Peyer's patch (tissue), 4 donors: ENCODE measurements around the gene FNDC7. TPM values are rescaled to one million over a fixed set of nuclear protein-coding genes. Genes with fewer than 3 reads are reported as not detected.

ENCODE experiments used
- DNase-seq, 3 donors: peaks; one replicate each; pipeline ENCODE4 v3.0.0-alpha.2; 2017 to 2019
- H3K27ac ChIP-seq, 4 donors: fragments of 200-600 bp; sonication (generic); one replicate each; pipeline ENCODE4 v1.5.1; 2016 to 2019
- H3K27me3 ChIP-seq, 2 donors: fragments of 200-600 bp; sonication (generic); one replicate each; pipeline ENCODE4 v1.5.1; 2019
- H3K36me3 ChIP-seq, 3 donors: fragments of 200-600 bp; sonication (generic); one replicate each; pipeline ENCODE4 v1.5.1; 2016 to 2019
- H3K4me1 ChIP-seq, 4 donors: fragments of 200-600 bp; sonication (generic); one replicate each; pipeline ENCODE4 v1.5.1; 2016 to 2019
- H3K4me3 ChIP-seq, 4 donors: fragments of 200-600 bp; sonication (generic); 1 replicate in 3 of 4; 2 replicates in 1 of 4; pipeline ENCODE4 v1.5.1; 2016 to 2019; ENCODE audit warnings: mild to moderate bottlenecking in 1 of 4
- H3K9me3 ChIP-seq, 4 donors: fragments of 200-600 bp; sonication (generic); one replicate each; pipeline ENCODE4 v1.5.1; 2016 to 2019; ENCODE audit warnings: mild to moderate bottlenecking in 1 of 4
- POLR2A ChIP-seq, 2 donors: fragments of 450-650 bp; IDR thresholded peaks; one replicate each; pipeline ENCODE4 v1.5.1; 2017; ENCODE audit warnings: antibody characterized with exemption in 2 of 2, mild to moderate bottlenecking in 2 of 2, moderate library complexity in 2 of 2
- total RNA-seq, 4 donors: library from RNA; depleted of rRNA; stranded (reverse); fragments of >200 nt; gene quantifications; one replicate each; pipeline ENCODE4 v1.1.0, GENCODE V29; 2016
- TF ChIP-seq, protein P1 (sequence below), 6 experiments: fragments of 450-650 bp in 4 of 6; fragments of 200-600 bp in 2 of 6; sonication (generic) in 1 of 6; IDR thresholded peaks; one replicate each; pipeline ENCODE4 v1.5.1; 2017 to 2019; ENCODE audit warnings: antibody characterized with exemption in 6 of 6, mild to moderate bottlenecking in 3 of 6, moderate library complexity in 1 of 6

FNDC7 gene
- total RNA-seq, 4 donors from 2014 or later: not detected

DNA sequence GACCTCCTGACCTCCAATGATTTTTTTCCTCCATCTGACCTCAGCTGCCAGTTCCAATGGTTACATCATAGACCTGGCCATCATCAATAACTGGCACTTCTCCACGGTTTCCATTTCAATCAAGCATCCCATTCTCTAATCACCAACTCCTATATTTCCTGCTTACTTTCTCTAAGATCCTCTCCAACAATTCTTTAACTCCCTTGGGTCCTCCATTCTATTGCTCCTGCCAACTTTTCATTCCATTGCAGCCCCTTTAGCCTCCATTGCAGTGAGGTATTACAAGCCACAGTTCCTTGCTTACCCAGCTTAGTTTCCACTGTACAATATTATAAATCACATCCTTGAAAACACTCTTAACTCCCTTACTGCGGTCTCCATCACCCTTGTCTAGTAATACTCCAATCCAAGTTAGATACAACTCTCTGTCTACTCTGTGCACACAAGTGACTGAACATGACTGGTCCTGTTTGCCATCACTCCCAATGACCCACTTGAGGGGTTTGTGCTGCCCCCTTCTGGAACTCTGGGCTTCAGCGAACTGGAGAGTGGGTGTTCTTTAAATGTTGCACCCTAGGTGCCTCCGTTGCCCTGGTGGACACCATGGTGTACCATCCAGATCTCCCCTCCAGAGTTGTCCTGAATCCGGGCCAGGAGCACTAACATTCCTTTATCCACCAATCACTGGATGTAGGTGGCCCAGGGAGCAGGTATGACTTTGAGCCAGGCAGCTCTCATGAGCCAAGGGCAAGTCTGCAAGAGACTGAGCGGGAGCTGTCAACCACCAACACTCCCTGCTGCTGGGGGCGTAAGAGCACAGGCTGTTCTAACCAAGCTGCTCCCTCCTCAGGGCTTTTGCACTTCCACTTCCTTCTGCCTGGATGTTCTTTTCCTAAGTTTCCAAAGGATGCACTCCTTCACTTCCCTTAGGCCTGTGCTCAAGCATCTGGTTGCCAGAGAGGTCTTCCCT is 3.7 kb upstream of the FNDC7 start:
- H3K9me3 ChIP-seq: no peaks in the 10 kb centered on the region
- H3K27ac ChIP-seq: no peak overlapping the region
- TF ChIP-seq, protein P1, sequence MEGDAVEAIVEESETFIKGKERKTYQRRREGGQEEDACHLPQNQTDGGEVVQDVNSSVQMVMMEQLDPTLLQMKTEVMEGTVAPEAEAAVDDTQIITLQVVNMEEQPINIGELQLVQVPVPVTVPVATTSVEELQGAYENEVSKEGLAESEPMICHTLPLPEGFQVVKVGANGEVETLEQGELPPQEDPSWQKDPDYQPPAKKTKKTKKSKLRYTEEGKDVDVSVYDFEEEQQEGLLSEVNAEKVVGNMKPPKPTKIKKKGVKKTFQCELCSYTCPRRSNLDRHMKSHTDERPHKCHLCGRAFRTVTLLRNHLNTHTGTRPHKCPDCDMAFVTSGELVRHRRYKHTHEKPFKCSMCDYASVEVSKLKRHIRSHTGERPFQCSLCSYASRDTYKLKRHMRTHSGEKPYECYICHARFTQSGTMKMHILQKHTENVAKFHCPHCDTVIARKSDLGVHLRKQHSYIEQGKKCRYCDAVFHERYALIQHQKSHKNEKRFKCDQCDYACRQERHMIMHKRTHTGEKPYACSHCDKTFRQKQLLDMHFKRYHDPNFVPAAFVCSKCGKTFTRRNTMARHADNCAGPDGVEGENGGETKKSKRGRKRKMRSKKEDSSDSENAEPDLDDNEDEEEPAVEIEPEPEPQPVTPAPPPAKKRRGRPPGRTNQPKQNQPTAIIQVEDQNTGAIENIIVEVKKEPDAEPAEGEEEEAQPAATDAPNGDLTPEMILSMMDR (IDR thresholded peaks at IDR 0.05): peak in 4 of 6 experiments; percentile 13 to 28 (median 27)
- no peak for TF ChIP-seq POLR2A (IDR thresholded peaks at IDR 0.05)
- peaks cover 0 to 8% (median 0%) of the 10 kb centered on the region in 4 donors for H3K4me1 ChIP-seq
- H3K36me3 ChIP-seq: no peaks in the 10 kb centered on the region
- no peak overlapping the region for H3K4me3 ChIP-seq
- H3K27me3 ChIP-seq: no peaks in the 10 kb centered on the region
- DNase-seq: peak in 2 of 3 donors; percentile 41 to 72

DNA sequence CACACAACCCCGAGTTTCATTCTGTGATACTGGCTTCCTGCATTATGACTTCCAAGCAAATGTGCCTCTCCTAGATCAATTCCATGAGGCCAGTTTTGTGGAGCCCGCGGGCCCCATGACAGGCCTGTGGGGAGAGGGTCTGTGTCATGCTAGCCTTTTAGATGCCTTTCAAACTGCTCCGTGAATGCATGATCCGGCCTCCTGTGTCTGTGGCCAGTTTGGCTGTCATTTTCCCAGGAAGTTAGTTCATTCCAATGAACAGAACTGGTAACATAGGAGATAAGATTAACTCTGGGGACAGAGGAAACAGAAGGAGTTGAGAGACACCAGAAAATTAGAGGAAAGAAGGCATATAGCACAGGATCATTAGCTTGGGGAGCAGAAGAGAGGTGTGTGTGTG is 3.2 kb downstream of the FNDC7 start:
- no peaks in the 10 kb centered on the region for H3K9me3 ChIP-seq
- H3K36me3 ChIP-seq: no peaks in the 10 kb centered on the region
- H3K4me3 ChIP-seq: no peak overlapping the region
- no peaks in the 10 kb centered on the region for H3K27me3 ChIP-seq
- TF ChIP-seq POLR2A (IDR thresholded peaks at IDR 0.05): no peak
- TF ChIP-seq, protein P1 (IDR thresholded peaks at IDR 0.05): no peak
- H3K27ac ChIP-seq: no peak overlapping the region
- DNase-seq: no peak
- no peaks in the 10 kb centered on the region for H3K4me1 ChIP-seq

DNA sequence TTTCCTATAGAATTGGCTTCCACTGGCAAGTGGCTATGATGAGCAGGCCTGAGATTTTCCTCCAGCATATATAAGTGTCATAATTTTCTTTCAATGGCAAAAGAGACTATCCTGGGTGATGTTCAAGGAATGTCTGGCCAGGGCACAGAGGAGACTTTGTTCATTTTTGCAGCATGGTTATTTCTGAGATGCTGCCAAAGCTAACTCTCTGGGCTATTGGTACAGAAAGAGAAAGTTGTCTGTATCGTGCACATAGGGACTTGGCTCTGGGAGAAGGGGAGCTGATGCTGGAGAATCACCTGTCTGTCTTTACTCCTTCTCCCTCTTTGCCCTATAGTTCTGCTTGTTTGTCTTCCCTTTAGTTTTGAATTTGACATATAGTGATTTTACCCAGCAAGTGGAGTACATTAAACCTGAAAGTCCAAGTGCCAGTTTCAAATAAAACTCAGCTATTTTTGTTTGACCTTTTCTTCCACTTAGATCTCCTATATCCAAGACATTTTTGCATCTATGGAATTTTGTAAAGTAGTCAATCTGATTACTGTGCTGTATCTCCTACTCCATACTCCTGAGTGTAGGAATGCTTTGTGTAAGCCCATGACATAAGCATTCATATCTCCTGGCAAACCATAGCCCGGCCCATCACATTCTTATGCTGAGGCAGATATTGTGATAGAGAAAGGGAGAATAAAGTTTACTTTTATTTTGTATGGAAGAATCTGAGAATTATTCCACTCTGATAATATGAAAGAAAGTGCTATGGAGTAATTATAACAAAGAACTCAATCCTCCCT is 3.9 kb downstream of the FNDC7 start:
- H3K27ac ChIP-seq: no peak overlapping the region
- no peaks in the 10 kb centered on the region for H3K36me3 ChIP-seq
- no peak for DNase-seq
- no peaks in the 10 kb centered on the region for H3K27me3 ChIP-seq
- H3K9me3 ChIP-seq: no peaks in the 10 kb centered on the region
- no peak overlapping the region for H3K4me3 ChIP-seq
- no peak for TF ChIP-seq POLR2A (IDR thresholded peaks at IDR 0.05)
- TF ChIP-seq, protein P1 (IDR thresholded peaks at IDR 0.05): no peak
- H3K4me1 ChIP-seq: no peaks in the 10 kb centered on the region

DNA sequence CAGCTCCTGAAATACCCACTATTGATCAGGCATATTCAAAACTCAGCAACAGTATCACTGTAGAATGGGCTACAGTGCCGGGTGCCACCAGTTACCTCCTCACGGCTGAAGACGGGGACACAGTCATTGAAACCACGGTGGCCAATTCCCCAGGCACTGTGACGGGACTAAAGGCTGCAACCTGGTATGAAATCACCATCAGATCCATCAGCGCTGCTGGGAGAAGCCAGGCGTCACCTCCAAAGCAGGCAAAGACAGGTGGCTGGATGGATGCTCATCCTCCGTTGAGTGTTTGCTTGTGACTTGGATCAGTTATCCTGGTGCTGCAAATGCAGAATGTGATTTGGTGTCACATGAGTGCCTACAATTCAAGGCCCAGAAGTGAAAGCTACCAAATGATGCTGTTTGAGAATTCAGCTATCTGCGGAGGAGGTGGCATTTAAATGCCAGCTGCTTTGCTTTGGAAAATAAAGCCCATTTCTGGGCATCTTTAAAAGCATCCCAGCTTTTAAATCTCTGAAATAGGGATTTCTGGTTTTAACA is 5.1 kb downstream of the FNDC7 start:
- H3K27me3 ChIP-seq: no peaks in the 10 kb centered on the region
- TF ChIP-seq, protein P1 (IDR thresholded peaks at IDR 0.05): no peak
- TF ChIP-seq POLR2A (IDR thresholded peaks at IDR 0.05): no peak
- no peaks in the 10 kb centered on the region for H3K9me3 ChIP-seq
- H3K36me3 ChIP-seq: no peaks in the 10 kb centered on the region
- H3K27ac ChIP-seq: no peak overlapping the region
- no peak for DNase-seq
- no peak overlapping the region for H3K4me3 ChIP-seq
- no peaks in the 10 kb centered on the region for H3K4me1 ChIP-seq

DNA sequence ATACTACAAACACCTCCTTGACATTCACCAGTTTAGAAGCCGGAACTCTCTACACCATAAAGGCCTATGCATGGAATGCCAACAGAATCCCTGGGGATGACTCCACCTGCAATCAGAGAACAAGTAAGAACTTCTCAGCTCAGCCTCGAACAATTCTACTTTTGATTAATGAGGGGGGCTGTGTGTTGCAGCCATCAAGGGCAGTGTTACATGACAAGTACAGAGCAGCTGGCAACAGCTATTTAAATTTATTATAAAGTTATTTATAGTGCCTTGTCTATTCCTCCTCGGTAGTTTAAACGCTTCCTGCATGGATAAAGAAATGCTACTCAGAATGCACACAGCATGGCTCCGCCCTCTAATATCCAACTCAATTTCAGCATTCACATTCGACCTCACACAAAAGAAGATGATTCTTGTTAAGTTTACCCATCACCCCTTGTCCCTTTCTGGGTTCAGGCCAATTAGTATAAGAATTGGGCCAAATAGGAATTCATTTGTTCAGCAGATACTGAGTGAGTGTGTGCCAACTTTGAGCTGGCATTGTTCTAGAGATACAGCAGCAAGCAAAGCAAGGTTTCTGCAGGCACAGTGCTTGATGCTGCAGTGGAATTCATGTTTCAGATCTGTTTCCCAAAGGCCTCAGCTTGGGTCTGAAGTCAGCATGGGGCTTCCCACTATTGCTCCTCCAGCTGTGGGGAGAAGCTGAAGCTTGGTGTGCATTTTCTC is 6.4 kb downstream of the FNDC7 start:
- H3K27ac ChIP-seq: no peak overlapping the region
- no peaks in the 10 kb centered on the region for H3K4me1 ChIP-seq
- no peak overlapping the region for H3K4me3 ChIP-seq
- DNase-seq: no peak
- TF ChIP-seq, protein P1 (IDR thresholded peaks at IDR 0.05): no peak
- TF ChIP-seq POLR2A (IDR thresholded peaks at IDR 0.05): no peak
- H3K27me3 ChIP-seq: no peaks in the 10 kb centered on the region
- no peaks in the 10 kb centered on the region for H3K36me3 ChIP-seq
- H3K9me3 ChIP-seq: no peaks in the 10 kb centered on the region
